ENCODE results near the gene CYTH4.

Gene CYTH4

GRCh38 chr22:37345863-37346504 is 63.7 kb downstream of the CYTH4 start:
- Histone ChIP-seq H3K36me3 (replicated peaks) (no peaks in the 10 kb centered on the region), H3K9me3 (no peaks in the 10 kb centered on the region), H3K27me3 (ENCODE audit: low read depth) (peaks cover 5% of the 10 kb centered on the region; the same call in 1 of the 2 replicates), H3K4me1 (no peaks in the 10 kb centered on the region; the same call in 1 of the 2 replicates), H3K4me3 (no peak overlapping the region)
- in situ Hi-C loops (cut with MboI; ENCODE audit: low sequenced_read_pairs): no loop called here
- DNase-seq (ENCODE audit: low spot score in 2 of 2): no peak

GRCh38 chr22:37346505-37346895 is 64.2 kb downstream of the CYTH4 start:
- Histone ChIP-seq H3K36me3 (replicated peaks) (no peaks in the 10 kb centered on the region), H3K4me3 (no peak overlapping the region), H3K27me3 (ENCODE audit: low read depth) (no peaks in the 10 kb centered on the region), H3K9me3 (no peaks in the 10 kb centered on the region), H3K4me1 (no peaks in the 10 kb centered on the region; the same call in 1 of the 2 replicates)
- no peak for DNase-seq (ENCODE audit: low spot score in 2 of 2)
- in situ Hi-C loops (cut with MboI; ENCODE audit: low sequenced_read_pairs): no loop called here

- Histone ChIP-seq H3K36me3 (replicated peaks) (no peaks in the 10 kb centered on the region), H3K27me3 (ENCODE audit: low read depth) (peaks cover 9% of the 10 kb centered on the region), H3K4me3 (no peak overlapping the region), H3K4me1 (no peaks in the 10 kb centered on the region; the same call in 1 of the 2 replicates), H3K9me3 (no peaks in the 10 kb centered on the region)
- in situ Hi-C loops (cut with MboI; ENCODE audit: low sequenced_read_pairs): no loop called here
- DNase-seq (ENCODE audit: low spot score in 2 of 2): no peak
These were observed 66.9 kb downstream of the CYTH4 start for GRCh38 chr22:37349043-37349814.

GRCh38 chr22:37351232-37351631 is 68.9 kb downstream of the CYTH4 start:
- H3K4me1 ChIP-seq: no peaks in the 10 kb centered on the region
- H3K9me3 ChIP-seq: no peaks in the 10 kb centered on the region
- H3K27me3 ChIP-seq (ENCODE audit: low read depth): peaks cover 9% of the 10 kb centered on the region
- DNase-seq (ENCODE audit: low spot score in 2 of 2): no peak
- no peaks in the 10 kb centered on the region for H3K36me3 ChIP-seq (replicated peaks)
- H3K4me3 ChIP-seq: no peak overlapping the region
- in situ Hi-C loops (cut with MboI; ENCODE audit: low sequenced_read_pairs): loop anchor here (10.0 kb wide), 1 partner anchor 56 kb away; no protein-coding TSS in a partner anchor

GRCh38 chr22:37352481-37352880 is 70.2 kb downstream of the CYTH4 start:
- no peaks in the 10 kb centered on the region for H3K9me3 ChIP-seq
- in situ Hi-C loops (cut with MboI; ENCODE audit: low sequenced_read_pairs): loop anchor here (10.0 kb wide), 1 partner anchor 58 kb away; no protein-coding TSS in a partner anchor
- H3K4me1 ChIP-seq: no peaks in the 10 kb centered on the region
- H3K27me3 ChIP-seq (ENCODE audit: low read depth): peaks cover 9% of the 10 kb centered on the region
- DNase-seq (ENCODE audit: low spot score in 2 of 2): no peak
- H3K36me3 ChIP-seq (replicated peaks): no peaks in the 10 kb centered on the region
- no peak overlapping the region for H3K4me3 ChIP-seq

GRCh38 chr22:37353839-37354238 is 71.5 kb downstream of the CYTH4 start:
- Histone ChIP-seq H3K27me3 (ENCODE audit: low read depth) (peaks cover 9% of the 10 kb centered on the region), H3K4me3 (no peak overlapping the region), H3K4me1 (no peaks in the 10 kb centered on the region), H3K9me3 (no peaks in the 10 kb centered on the region), H3K36me3 (replicated peaks) (no peaks in the 10 kb centered on the region)
- in situ Hi-C loops (cut with MboI; ENCODE audit: low sequenced_read_pairs): loop anchor here (10.0 kb wide), 1 partner anchor 59 kb away; no protein-coding TSS in a partner anchor
- no peak for DNase-seq (ENCODE audit: low spot score in 2 of 2)

GRCh38 chr22:37354261-37354660 is 72.0 kb downstream of the CYTH4 start:
- H3K9me3 ChIP-seq: no peaks in the 10 kb centered on the region
- no peaks in the 10 kb centered on the region for H3K4me1 ChIP-seq
- peaks cover 9% of the 10 kb centered on the region for H3K27me3 ChIP-seq (ENCODE audit: low read depth)
- no peaks in the 10 kb centered on the region for H3K36me3 ChIP-seq (replicated peaks)
- no peak for DNase-seq (ENCODE audit: low spot score in 2 of 2)
- no peak overlapping the region for H3K4me3 ChIP-seq
- in situ Hi-C loops (cut with MboI; ENCODE audit: low sequenced_read_pairs): loop anchor here (10.0 kb wide), 1 partner anchor 59 kb away; no protein-coding TSS in a partner anchor

GRCh38 chr22:37354670-37355069 is 72.4 kb downstream of the CYTH4 start:
- in situ Hi-C loops (cut with MboI; ENCODE audit: low sequenced_read_pairs): loop anchor here (10.0 kb wide), 1 partner anchor 60 kb away; no protein-coding TSS in a partner anchor
- peaks cover 9% of the 10 kb centered on the region for H3K27me3 ChIP-seq (ENCODE audit: low read depth)
- H3K9me3 ChIP-seq: no peaks in the 10 kb centered on the region
- no peaks in the 10 kb centered on the region for H3K36me3 ChIP-seq (replicated peaks)
- H3K4me3 ChIP-seq: no peak overlapping the region
- no peak for DNase-seq (ENCODE audit: low spot score in 2 of 2)
- no peaks in the 10 kb centered on the region for H3K4me1 ChIP-seq

GRCh38 chr22:37355174-37355573 is 72.9 kb downstream of the CYTH4 start:
- Histone ChIP-seq H3K4me1 (no peaks in the 10 kb centered on the region), H3K4me3 (no peak overlapping the region), H3K9me3 (no peaks in the 10 kb centered on the region), H3K27me3 (ENCODE audit: low read depth) (peaks cover 9% of the 10 kb centered on the region), H3K36me3 (replicated peaks) (no peaks in the 10 kb centered on the region)
- in situ Hi-C loops (cut with MboI; ENCODE audit: low sequenced_read_pairs): loop anchor here (10.0 kb wide), 1 partner anchor 60 kb away; no protein-coding TSS in a partner anchor
- no peak for DNase-seq (ENCODE audit: low spot score in 2 of 2)

- Histone ChIP-seq H3K4me3 (no peak overlapping the region), H3K9me3 (no peaks in the 10 kb centered on the region)
These were observed 74.6 kb downstream of the CYTH4 start for GRCh38 chr22:37356922-37357321.

GRCh38 chr22:37357446-37358075 is 75.3 kb downstream of the CYTH4 start:
- peaks cover 9% of the 10 kb centered on the region for H3K27me3 ChIP-seq (ENCODE audit: low read depth)
- in situ Hi-C loops (cut with MboI; ENCODE audit: low sequenced_read_pairs): loop anchor here (10.0 kb wide), 1 partner anchor 63 kb away; no protein-coding TSS in a partner anchor
- H3K36me3 ChIP-seq (replicated peaks): no peaks in the 10 kb centered on the region
- H3K4me1 ChIP-seq: no peaks in the 10 kb centered on the region
- no peak overlapping the region for H3K4me3 ChIP-seq
- no peak for DNase-seq (ENCODE audit: low spot score in 2 of 2)
- no peaks in the 10 kb centered on the region for H3K9me3 ChIP-seq

More at GRCh38 chr22:37356922-37357321, 74.6 kb downstream of the CYTH4 start:
- Histone ChIP-seq H3K27me3 (ENCODE audit: low read depth) (peaks cover 9% of the 10 kb centered on the region), H3K36me3 (replicated peaks) (no peaks in the 10 kb centered on the region), H3K4me1 (no peaks in the 10 kb centered on the region)
- DNase-seq (ENCODE audit: low spot score in 2 of 2): no peak
- in situ Hi-C loops (cut with MboI; ENCODE audit: low sequenced_read_pairs): loop anchor here (10.0 kb wide), 1 partner anchor 62 kb away; no protein-coding TSS in a partner anchor

GRCh38 chr22:37358386-37358785 is 76.1 kb downstream of the CYTH4 start:
- Histone ChIP-seq H3K36me3 (replicated peaks) (no peaks in the 10 kb centered on the region), H3K4me3 (no peak overlapping the region), H3K9me3 (no peaks in the 10 kb centered on the region), H3K27me3 (ENCODE audit: low read depth) (peaks cover 4% of the 10 kb centered on the region), H3K4me1 (no peaks in the 10 kb centered on the region)
- no peak for DNase-seq (ENCODE audit: low spot score in 2 of 2)
- in situ Hi-C loops (cut with MboI; ENCODE audit: low sequenced_read_pairs): loop anchor here (10.0 kb wide), 1 partner anchor 64 kb away; no protein-coding TSS in a partner anchor

- no peaks in the 10 kb centered on the region for H3K36me3 ChIP-seq (replicated peaks)
- no peaks in the 10 kb centered on the region for H3K9me3 ChIP-seq
- H3K4me3 ChIP-seq: no peak overlapping the region
- in situ Hi-C loops (cut with MboI; ENCODE audit: low sequenced_read_pairs): loop anchor here (10.0 kb wide), 1 partner anchor 64 kb away; no protein-coding TSS in a partner anchor
- peaks cover 3% of the 10 kb centered on the region for H3K27me3 ChIP-seq (ENCODE audit: low read depth)
- no peaks in the 10 kb centered on the region for H3K4me1 ChIP-seq
- no peak for DNase-seq (ENCODE audit: low spot score in 2 of 2)
These were observed 76.6 kb downstream of the CYTH4 start for GRCh38 chr22:37358917-37359316.
